Stimulated activated effector memory CD8-positive, alpha-beta T cell treated with anti-CD3 and anti-CD28 coated beads, Interleukin-12 subunit alpha, Interleukin-12 subunit beta, amount 100 ng/mL, for 72 hours (primary cell): ENCODE results near the gene HSD11B2.

Experiments used
- ATAC-seq: fragments of 150-1000 bp; cut with Tn5 transposase; 2 replicates; pipeline ENCODE4 v1.10.0; 2021
- DNase-seq, 2 donors: peaks; one replicate each; pipeline ENCODE4 v3.0.0; 2021 to 2022; ENCODE audit warnings: low spot score in 2 of 2
- H3K27ac Mint-ChIP-seq: one replicate; pipeline ENCODE4 v1.8.0; 2022; ENCODE audit warnings: mild to moderate bottlenecking, mixed read lengths
- H3K36me3 Mint-ChIP-seq: one replicate; pipeline ENCODE4 v1.8.0; 2022; ENCODE audit warnings: mild to moderate bottlenecking, mixed read lengths
- H3K4me1 Mint-ChIP-seq: one replicate; pipeline ENCODE4 v1.8.0; 2022; ENCODE audit warnings: mixed read lengths
- H3K4me3 Mint-ChIP-seq: one replicate; pipeline ENCODE4 v1.8.0; 2022; ENCODE audit warnings: mild to moderate bottlenecking, mixed read lengths
- H3K9me3 Mint-ChIP-seq: one replicate; pipeline ENCODE4 v1.8.0; 2022; ENCODE audit warnings: mixed read lengths

HSD11B2 gene

DNA sequence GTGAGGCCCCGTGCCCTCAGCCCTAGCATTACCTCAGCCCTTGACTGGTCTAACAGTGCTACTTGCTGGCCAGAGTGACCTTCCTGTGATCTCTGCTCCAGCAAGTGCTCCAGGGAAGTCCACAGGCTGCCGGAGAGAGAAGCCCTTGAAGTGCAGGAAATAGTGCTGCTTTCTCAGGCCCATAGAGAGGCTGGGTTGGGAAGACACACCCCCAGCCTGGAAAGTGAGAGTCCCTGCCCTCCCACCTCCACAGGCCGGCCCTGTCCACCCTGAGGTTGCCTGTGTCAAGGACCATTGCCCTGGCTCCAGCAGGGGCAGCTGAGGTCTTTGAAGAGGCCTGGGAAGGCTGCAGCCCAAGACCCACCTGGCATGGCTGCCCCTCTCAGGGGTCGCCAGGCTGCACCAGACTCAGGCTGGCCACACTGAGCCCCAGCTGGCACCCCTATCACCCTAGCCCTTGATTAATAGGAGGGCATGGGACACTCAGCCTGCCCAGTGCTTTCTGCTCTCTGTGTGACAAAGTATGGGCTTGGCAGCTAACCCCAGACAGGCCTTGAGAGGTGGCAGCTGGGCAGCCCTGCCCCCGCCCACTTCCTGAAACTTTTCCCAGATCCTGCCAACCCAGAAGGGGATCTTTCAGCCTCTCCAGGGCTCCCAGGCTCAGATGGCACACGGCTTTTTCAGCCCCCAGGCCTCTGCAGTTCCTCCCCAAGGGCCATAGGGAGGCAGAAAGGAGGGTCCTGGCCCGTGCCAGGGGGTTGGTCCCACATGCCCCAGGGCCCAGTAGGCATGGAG lies 28.3 kb downstream of the HSD11B2 start:
- peaks cover 60% of the 10 kb centered on the region for H3K4me1 Mint-ChIP-seq
- DNase-seq (no peak), ATAC-seq (no peak)
- H3K36me3 Mint-ChIP-seq: no peaks in the 10 kb centered on the region
- H3K27ac Mint-ChIP-seq: peak overlapping the region; percentile 49
- H3K9me3 Mint-ChIP-seq: no peaks in the 10 kb centered on the region
- H3K4me3 Mint-ChIP-seq: no peak overlapping the region

DNA sequence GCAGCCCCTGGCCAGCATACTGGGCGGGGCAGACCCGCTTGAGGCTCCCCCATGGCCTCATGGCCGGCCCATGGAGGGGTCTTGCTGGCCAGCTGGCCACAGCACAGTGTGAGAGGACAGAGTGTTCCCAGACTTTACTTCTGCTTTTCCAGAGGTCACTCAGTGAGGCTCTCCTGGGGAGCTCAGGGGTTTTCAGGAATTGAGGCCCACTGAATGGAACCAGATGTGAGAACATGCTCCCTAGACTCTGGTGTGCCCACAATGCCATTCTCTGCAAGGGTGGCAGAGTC lies 28.9 kb downstream of the HSD11B2 start:
- DNase-seq: no peak
- Mint-ChIP-seq H3K27ac (no peak overlapping the region), H3K36me3 (no peaks in the 10 kb centered on the region), H3K9me3 (no peaks in the 10 kb centered on the region), H3K4me3 (no peak overlapping the region), H3K4me1 (peaks cover 59% of the 10 kb centered on the region)
- no peak for ATAC-seq

DNA sequence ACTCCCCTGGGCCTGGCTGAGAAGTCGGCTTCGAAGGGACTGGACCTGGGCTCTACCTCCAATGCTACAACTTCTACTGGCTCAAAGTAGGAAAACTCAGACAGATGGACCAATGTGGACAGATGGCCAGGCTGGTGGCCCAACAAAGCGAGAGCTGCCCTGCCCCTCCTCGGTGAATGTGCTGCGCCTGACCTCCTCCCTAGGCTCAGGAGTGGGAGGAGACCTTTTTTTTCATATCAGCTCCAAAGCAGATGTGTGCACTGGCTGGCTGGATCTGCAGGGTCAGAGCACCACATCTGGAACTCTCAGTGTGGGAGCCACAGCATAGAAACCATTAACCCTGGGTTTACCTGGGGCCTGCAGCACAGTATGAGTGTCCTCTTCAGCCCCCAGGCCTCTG lies 29.2 kb downstream of the HSD11B2 start:
- DNase-seq (no peak), ATAC-seq (no peak)
- H3K4me1 Mint-ChIP-seq: peaks cover 56% of the 10 kb centered on the region
- no peaks in the 10 kb centered on the region for H3K36me3 Mint-ChIP-seq
- H3K9me3 Mint-ChIP-seq: no peaks in the 10 kb centered on the region
- no peak overlapping the region for H3K4me3 Mint-ChIP-seq
- no peak overlapping the region for H3K27ac Mint-ChIP-seq

DNA sequence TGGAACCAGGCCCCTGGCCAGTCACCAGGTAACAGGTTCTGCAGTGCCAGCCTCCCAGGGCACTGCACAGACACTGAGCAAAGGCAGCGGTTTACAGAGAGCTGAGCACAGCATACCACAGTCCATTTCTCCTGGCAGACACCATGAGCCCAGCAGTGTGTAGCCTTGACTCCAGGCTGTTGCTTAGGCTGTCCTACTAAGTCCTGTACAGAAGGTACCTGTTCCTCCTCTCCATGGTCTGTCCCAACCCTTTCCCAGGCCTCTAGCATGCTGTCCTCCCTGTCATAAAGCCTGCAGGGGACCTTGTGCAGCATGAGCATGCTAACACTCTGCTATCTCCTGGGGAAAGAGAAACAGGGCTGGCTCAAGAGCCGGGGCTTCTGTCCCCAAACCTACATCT lies 30.0 kb downstream of the HSD11B2 start:
- no peaks in the 10 kb centered on the region for H3K9me3 Mint-ChIP-seq
- H3K27ac Mint-ChIP-seq: no peak overlapping the region
- peaks cover 59% of the 10 kb centered on the region for H3K4me1 Mint-ChIP-seq
- DNase-seq: no peak
- ATAC-seq: no peak
- H3K4me3 Mint-ChIP-seq: no peak overlapping the region
- no peaks in the 10 kb centered on the region for H3K36me3 Mint-ChIP-seq

- Mint-ChIP-seq H3K27ac (no peak overlapping the region), H3K9me3 (no peaks in the 10 kb centered on the region), H3K4me1 (peaks cover 64% of the 10 kb centered on the region), H3K4me3 (no peak overlapping the region), H3K36me3 (no peaks in the 10 kb centered on the region)
- no peak for ATAC-seq
- no peak for DNase-seq
These were observed 30.8 kb downstream of the HSD11B2 start for GRCh38 chr16:67461600-67462278.

DNA sequence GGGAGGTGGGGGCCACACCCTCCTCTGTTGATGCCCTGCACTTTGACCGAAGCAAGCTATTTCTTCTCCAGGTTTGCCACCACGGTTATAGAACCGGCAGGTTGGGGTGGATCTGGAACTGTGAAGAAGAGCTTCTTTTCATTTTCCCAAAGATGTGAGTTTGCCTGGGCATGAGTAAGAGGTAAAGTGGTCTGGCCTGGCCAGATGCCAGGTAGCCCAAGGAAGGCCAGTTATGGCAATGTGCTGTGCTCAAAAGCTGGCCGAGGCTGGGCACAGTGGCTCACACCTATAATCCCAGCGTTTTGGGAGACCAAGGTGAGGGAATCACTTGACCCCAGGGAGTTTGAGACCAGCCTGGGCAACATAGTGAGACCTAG lies 31.3 kb downstream of the HSD11B2 start:
- H3K36me3 Mint-ChIP-seq: no peaks in the 10 kb centered on the region
- peaks cover 64% of the 10 kb centered on the region for H3K4me1 Mint-ChIP-seq
- no peak overlapping the region for H3K4me3 Mint-ChIP-seq
- no peaks in the 10 kb centered on the region for H3K9me3 Mint-ChIP-seq
- DNase-seq (no peak), ATAC-seq (no peak)
- peak overlapping the region; percentile 70 for H3K27ac Mint-ChIP-seq

DNA sequence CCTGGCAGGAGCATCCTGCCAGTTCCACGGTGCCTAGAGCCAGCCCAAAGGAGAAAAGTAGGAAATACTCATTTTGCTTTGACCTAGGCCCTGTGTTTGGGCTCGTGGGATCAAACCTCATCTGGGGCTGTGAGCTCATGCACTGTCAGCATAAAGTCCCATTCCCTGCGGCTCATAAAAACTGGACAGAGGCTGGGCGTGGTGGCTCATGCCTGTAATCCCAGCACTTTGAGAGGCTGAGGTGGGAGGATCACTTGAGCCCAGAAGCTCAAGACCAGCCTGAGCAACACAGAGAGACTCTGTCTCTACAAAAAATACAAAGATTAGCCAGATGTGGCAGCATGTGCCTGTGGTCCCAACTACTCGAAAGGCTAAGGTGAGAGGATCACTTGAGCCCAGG lies 32.1 kb downstream of the HSD11B2 start:
- H3K27ac Mint-ChIP-seq: peak overlapping the region; percentile 54
- peaks cover 70% of the 10 kb centered on the region for H3K4me1 Mint-ChIP-seq
- H3K4me3 Mint-ChIP-seq: no peak overlapping the region
- no peak for ATAC-seq
- no peaks in the 10 kb centered on the region for H3K9me3 Mint-ChIP-seq
- DNase-seq: no peak
- H3K36me3 Mint-ChIP-seq: no peaks in the 10 kb centered on the region

DNA sequence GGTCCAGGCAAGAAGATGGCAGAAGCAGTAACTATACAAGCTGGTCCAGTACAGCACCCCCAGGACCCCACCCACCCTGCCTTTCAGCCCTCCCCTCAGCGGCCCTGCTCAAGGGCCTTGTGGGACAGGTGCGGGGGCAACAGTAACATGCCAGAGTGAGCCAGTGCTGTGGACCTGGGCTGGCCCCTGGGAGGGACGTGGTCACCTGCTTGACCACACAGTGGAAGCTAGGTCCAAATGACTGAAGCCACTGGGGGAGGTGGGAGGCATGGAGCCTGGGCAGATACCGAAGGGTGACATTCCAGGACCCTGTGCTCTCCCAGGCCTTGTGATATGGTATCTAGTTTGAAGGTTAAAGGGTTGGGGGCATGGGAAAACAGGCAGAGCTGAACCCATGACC lies 32.8 kb downstream of the HSD11B2 start:
- H3K9me3 Mint-ChIP-seq: no peaks in the 10 kb centered on the region
- DNase-seq: no peak
- peak overlapping the region; percentile 54 for H3K27ac Mint-ChIP-seq
- ATAC-seq: no peak
- no peaks in the 10 kb centered on the region for H3K36me3 Mint-ChIP-seq
- peaks cover 74% of the 10 kb centered on the region for H3K4me1 Mint-ChIP-seq
- no peak overlapping the region for H3K4me3 Mint-ChIP-seq

GRCh38 chr16:67464565-67464964 lies 33.6 kb downstream of the HSD11B2 start:
- Mint-ChIP-seq H3K27ac (peak overlapping the region; percentile 54), H3K4me3 (no peak overlapping the region), H3K4me1 (peaks cover 73% of the 10 kb centered on the region)

GRCh38 chr16:67466581-67466980 lies 35.7 kb downstream of the HSD11B2 start:
- ATAC-seq (no peak), DNase-seq (no peak)
- Mint-ChIP-seq H3K27ac (peak overlapping the region; percentile 56), H3K36me3 (no peaks in the 10 kb centered on the region), H3K4me1 (peaks cover 77% of the 10 kb centered on the region), H3K9me3 (no peaks in the 10 kb centered on the region), H3K4me3 (no peak overlapping the region)

More at GRCh38 chr16:67464565-67464964, 33.6 kb downstream of the HSD11B2 start:
- Mint-ChIP-seq H3K36me3 (no peaks in the 10 kb centered on the region), H3K9me3 (no peaks in the 10 kb centered on the region)
- ATAC-seq (no peak), DNase-seq (no peak)

DNA sequence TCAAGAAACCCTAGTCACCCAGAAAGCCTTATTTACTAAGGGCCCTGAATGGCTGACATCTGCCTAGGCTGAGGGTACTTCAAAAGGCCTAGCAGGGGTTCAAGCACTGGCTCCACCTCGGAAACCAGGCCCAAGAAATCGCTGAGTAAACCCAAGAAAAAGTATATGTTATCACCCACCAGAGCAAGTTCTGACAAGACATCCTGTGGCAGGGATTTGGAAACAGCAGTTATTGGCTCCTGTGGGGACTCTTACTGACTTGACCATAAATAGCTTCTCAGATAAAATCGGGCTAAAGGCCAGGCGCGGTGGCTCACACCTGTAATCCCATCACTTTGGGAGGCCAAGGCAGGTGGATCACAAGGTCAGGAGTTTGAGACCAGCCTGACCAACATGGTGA lies 37.8 kb downstream of the HSD11B2 start:
- H3K36me3 Mint-ChIP-seq: no peaks in the 10 kb centered on the region
- ATAC-seq: peak; percentile 14
- no peaks in the 10 kb centered on the region for H3K9me3 Mint-ChIP-seq
- DNase-seq: no peak
- H3K27ac Mint-ChIP-seq: peak overlapping the region; percentile 50
- peaks cover 76% of the 10 kb centered on the region for H3K4me1 Mint-ChIP-seq
- H3K4me3 Mint-ChIP-seq: no peak overlapping the region

DNA sequence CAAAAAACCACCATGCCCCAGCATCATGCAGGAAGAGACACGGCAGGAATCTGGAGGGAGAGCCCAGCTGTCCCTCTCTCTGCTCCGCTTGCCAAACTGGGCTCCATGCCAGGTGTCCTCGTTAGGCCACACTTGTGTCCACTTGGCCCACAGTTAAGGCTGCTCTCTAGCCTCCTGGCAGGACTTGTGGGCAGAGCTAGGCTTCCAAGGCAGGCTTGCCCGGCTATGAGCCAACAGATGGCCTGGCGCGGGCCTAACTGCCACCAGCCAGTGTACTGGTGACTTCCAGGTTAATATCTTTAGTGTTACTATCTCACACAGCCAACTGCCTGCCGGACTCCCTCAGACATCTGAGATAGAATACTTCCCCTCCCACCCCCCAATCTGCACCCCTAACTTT lies 39.4 kb downstream of the HSD11B2 start:
- ATAC-seq (no peak), DNase-seq (no peak)
- H3K4me1 Mint-ChIP-seq: peaks cover 81% of the 10 kb centered on the region
- H3K9me3 Mint-ChIP-seq: no peaks in the 10 kb centered on the region
- H3K27ac Mint-ChIP-seq: peak overlapping the region; percentile 27
- no peaks in the 10 kb centered on the region for H3K36me3 Mint-ChIP-seq
- no peak overlapping the region for H3K4me3 Mint-ChIP-seq

- H3K4me3 Mint-ChIP-seq: no peak overlapping the region
- peak overlapping the region; percentile 86 for H3K27ac Mint-ChIP-seq
- peaks cover 3% of the 10 kb centered on the region for H3K36me3 Mint-ChIP-seq
- H3K4me1 Mint-ChIP-seq: peaks cover 75% of the 10 kb centered on the region
- no peaks in the 10 kb centered on the region for H3K9me3 Mint-ChIP-seq
- DNase-seq: peak in 1 of 2 donors; percentile 55
- peak; percentile 71 for ATAC-seq
These were observed 41.0 kb downstream of the HSD11B2 start for GRCh38 chr16:67471758-67472384.

DNA sequence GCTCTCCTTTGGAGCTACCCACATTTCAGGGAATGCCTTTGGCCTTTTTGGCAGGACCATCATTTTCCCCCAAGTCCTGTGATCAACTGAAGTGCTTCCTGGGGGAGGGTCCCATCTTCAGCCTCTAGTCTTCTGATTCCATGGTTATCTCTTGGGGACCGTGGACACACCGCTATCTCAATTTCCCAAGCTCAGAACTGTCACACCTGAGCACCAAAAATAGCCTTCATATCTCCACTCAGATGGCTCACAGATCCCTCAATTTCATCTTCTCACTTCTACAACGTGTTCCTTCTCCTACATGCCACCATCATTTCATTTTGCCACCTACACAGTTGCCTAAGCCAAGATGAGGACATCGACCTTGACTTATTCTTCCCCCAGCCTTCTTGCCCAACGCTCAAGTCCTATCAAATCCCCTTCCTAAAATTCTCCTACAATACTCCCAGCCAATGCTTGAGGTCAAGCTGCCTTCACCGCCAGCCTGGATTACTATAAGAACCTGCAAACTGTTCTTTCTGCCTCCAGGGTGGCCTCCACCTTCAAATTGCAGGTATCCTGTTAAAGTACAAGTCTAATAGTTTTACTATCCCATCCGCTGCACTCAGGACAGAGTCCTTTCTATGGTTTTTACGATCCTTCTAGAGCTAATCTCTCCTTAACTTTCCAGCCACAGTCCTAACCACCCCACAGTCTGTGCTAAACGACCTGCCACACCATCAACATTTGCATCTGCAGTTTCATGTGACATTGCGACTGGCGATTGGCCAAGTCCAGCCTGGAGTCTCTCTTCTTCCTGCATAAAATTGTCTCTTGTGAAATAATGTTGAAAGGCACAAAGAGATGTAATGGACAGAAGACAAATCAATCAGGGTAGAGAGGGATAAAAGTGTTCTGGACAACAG lies 43.9 kb downstream of the HSD11B2 start:
- ATAC-seq: no peak
- DNase-seq: no peak
- Mint-ChIP-seq H3K9me3 (no peaks in the 10 kb centered on the region), H3K27ac (peak overlapping the region; percentile 44), H3K36me3 (peaks cover 11% of the 10 kb centered on the region), H3K4me3 (no peak overlapping the region), H3K4me1 (peaks cover 69% of the 10 kb centered on the region)

GRCh38 chr16:67477960-67478554 lies 47.1 kb downstream of the HSD11B2 start:
- H3K36me3 Mint-ChIP-seq: peaks cover 22% of the 10 kb centered on the region
- H3K4me1 Mint-ChIP-seq: peaks cover 64% of the 10 kb centered on the region
- ATAC-seq (no peak), DNase-seq (no peak)
- H3K27ac Mint-ChIP-seq: peak overlapping the region; percentile 48
- peak overlapping the region; percentile 8 for H3K4me3 Mint-ChIP-seq
- no peaks in the 10 kb centered on the region for H3K9me3 Mint-ChIP-seq
